ENCODE data around the gene TNFSF18.

The TNFSF18 gene

DNA sequence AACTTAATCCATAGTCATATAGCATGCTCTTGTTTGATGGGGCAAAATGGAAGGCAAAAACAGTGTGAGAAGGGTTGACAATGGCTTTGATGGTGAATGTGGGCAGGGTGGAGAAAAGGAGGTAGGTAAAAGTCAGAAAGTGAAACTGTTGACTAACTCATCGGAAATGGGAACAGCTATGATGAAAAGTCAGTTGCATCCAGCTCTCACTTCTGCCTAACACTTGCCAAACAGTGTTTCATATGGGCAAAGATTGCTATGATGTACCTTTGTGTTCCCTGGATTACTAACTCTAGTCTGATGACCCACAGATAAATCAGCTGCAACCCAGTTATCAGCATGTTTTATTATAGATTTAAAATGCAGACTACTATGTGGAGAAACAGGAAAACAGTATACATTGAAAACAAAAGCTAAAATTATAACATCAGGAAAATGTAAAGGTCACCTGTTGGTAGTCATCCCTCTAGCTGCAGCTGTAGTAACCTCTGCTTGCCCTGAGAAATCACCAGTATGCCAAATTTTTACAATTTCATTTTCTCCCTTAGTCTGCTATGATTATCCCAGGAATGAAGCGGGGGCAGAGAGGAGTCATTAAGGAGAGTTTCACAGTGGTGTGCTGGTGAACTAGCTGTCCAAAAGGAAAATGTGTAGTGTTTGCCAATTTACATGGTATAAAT, 11.7 kb downstream of the TNFSF18 start:
- DNase-seq: no peak

DNA sequence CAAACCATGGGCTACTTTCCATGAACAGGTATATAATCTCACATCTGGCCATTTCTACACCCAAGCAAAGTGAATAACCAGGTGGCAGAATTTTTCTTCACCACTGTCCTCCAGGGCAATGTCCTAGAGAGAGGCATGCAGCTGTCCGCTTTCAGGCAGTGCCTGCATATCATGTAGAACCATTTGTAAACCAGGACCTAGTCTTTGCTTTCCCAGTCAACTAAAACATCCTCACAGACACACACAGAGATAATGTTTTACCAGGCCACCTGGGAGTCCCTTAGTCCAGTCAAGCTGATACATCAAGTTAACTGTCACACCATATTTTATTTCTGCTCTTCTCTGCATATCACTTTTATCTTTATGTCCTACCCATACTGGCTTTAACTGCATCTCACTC, 26.2 kb downstream of the TNFSF18 start:
- no peak for DNase-seq

DNA sequence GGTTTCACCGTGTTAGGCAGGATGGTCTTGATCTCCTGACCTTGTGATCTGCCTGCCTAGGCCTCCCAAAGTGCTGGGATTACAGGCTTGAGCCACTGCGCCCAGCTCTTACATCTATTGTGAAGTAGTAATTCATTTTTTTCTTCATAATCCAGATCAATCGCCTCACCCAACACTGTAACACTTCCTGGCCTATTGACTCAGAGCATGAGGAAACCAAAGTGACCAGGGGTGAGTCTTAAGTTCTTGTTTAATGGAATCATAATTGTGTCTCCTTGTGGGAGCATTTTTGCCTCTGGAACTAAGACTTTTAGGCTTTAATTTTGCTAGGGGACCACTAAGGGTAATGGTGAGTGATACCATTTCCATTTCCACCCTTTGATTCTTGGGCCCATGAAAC, 27.4 kb downstream of the TNFSF18 start:
- DNase-seq: no peak

- no peak for DNase-seq
Observed at GRCh38 chr1:173020138-173020750, 30.5 kb downstream of the TNFSF18 start.

DNA sequence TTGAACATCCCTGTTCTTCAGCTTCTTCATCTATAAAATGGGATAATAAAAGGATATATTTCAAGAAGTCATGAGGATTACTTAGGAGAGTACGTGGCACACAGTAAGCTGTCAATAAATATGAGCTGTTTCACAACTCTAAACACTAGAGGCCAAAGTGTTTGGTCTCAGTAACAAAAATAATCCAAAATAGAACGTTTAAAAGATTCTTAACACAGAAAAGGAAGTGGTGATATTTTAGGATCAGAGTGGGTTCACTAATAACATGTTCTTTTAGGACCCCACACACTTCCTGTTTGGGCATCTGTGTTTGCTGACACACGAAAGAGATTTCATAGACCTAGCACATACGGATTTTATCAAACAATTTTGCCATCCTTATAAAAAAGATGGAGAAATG, 32.9 kb downstream of the TNFSF18 start:
- DNase-seq: no peak

- DNase-seq: no peak
Observed at GRCh38 chr1:173016419-173016818, 34.3 kb downstream of the TNFSF18 start.

- no peak for DNase-seq
Observed at GRCh38 chr1:173015629-173016028, 35.1 kb downstream of the TNFSF18 start.

DNA sequence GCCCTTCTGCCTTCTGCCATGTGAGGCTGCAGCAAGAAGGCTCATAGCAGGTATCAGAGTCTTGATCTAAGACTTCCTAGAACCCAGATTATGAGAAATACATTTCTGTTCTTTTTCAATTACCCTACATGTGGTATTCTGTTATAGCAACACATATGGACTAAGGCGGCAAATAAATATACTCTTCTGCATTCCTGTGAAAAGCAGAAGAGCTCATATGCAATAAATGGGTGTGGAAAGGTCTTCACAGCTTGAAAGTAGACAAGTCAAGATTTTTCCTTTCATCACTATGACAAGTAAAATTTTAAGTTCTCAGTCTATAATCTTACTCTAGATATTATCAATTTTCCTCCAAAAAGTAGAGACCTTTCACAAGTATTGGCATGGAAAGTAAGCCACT, 36.6 kb downstream of the TNFSF18 start:
- DNase-seq: no peak

DNA sequence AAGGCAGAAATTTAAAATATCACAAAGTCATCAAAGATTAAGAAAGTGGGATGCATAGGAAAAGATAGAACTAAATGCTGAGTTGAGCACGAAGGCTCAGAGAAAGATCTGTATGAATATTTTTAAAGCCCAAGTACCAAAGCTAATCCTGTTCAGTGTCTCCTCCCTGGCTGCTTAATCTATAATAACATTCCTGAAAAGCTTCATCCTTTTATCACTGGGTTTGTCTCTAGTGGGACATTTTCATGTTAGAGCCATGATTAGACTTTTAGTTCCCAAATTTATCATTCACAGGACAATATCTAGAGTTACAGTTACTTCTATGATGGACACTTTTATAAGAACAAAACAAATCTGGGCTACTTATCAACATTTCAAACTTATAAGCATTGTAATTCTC, 38.6 kb downstream of the TNFSF18 start:
- DNase-seq: no peak

DNA sequence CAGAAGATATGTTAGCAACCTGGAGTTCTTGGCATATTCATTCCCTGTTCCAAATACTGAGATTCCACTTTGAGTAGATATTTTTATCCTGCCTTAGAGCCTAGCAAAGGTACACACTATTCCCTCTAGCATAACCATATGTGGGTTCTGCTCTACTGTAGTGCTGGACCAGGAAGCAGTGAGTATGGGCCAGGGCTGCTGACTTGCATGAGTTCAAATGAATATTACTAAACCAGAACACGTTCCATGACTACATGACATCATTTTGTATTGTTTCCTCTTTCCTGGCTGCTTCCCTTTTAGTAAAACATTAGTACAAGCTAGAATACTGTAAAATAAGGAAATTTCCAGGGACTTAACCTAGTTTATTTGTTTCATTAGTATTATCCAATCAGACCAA, 41.1 kb downstream of the TNFSF18 start:
- no peak for DNase-seq

- no peak for DNase-seq
Observed at GRCh38 chr1:173005196-173005864, 45.4 kb downstream of the TNFSF18 start.

GRCh38 chr1:173002891-173003838, 47.6 kb downstream of the TNFSF18 start:
- no peak for DNase-seq

GRCh38 chr1:172999349-172999748, 51.4 kb downstream of the TNFSF18 start:
- no peak for DNase-seq

DNA sequence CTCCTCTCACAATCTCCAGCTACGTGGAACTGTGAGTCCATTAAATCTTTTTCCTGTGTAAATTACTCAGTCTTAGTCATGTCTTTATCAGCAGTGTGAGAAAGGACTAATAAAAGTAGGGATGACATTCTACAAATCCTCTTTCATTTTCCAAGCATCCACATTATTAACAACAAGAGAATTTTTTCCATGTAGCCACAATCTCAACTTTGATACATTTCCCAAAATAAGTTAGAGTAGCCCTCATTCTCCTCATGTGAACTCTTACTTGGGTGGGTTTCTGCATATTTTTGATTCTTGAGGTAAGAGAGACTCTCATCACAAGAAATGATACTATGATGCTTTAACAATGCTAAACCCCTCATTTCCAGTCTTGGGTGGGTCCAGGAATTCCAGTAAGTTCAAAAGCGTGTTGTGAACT, 52.8 kb downstream of the TNFSF18 start:
- no peak for DNase-seq

GRCh38 chr1:172993640-172994039, 57.1 kb downstream of the TNFSF18 start:
- no peak for DNase-seq

DNA sequence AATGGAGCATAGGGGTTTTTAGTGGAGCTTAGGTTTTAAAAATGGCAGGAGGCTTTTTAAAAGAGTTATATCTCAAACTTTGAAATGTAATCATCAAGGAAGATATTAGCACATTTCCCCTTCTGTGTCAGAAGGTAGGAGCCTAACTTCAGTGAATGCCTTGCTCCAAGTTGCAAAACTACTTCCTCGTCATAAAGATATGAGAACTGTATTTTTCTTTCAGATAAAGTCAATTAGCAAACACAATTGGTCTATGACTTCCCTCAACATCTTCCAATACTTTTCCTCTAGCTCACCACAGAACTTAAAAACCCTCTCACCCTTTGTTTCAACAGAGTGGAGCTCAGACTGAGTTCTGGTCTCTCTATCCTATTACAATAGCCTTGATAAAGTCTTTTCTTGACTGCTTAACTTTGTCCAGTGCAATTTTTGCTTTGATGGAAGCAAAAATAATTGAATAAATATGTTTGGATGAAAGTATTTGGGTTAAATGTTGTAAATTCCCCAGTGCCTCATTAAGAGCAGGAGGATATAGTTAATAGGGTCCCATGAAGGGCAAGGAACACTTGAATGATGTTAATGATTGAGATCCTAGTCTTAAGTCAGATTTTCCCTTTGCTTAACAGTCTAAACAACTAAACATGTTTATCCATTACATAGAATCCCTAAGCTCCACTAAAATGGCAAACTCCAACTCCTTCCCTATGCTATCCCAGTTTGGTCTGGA, 58.9 kb downstream of the TNFSF18 start:
- DNase-seq: no peak

GRCh38 chr1:172990598-172991215, 60.0 kb downstream of the TNFSF18 start:
- no peak for DNase-seq

All from activated CD4-positive, CD25-positive, alpha-beta regulatory T cell (primary cell).